Sigmoid colon (tissue), 4 donors: ENCODE data around the gene BBC3.

Source experiments
- CTCF ChIP-seq, 4 experiments: fragments of 450-650 bp in 3 of 4; fragments of 200-600 bp in 1 of 4; IDR thresholded peaks; one replicate each; pipeline ENCODE4 v1.5.1; 2016 to 2019; ENCODE audit warnings: antibody characterized with exemption in 4 of 4, mild to moderate bottlenecking in 3 of 4, moderate library complexity in 2 of 4
- EP300 ChIP-seq, 4 donors: sonication (generic); formaldehyde crosslinking; IDR thresholded peaks; one replicate each; pipeline ENCODE4 v1.6.1; 2017; ENCODE audit warnings: antibody characterized with exemption in 4 of 4
- POLR2A ChIP-seq, 2 donors: fragments of 450-650 bp; IDR thresholded peaks; one replicate each; pipeline ENCODE4 v1.6.1; 2016; ENCODE audit warnings: antibody characterized with exemption in 2 of 2, mild to moderate bottlenecking in 2 of 2, moderate library complexity in 2 of 2
- POLR2AphosphoS5 ChIP-seq, 4 donors: sonication (generic); formaldehyde crosslinking; IDR thresholded peaks; one replicate each; pipeline ENCODE4 v1.6.1; 2017; ENCODE audit warnings: antibody characterized with exemption in 4 of 4

- no peak for TF ChIP-seq CTCF (IDR thresholded peaks at IDR 0.05)
- no peak for TF ChIP-seq POLR2AphosphoS5 (IDR thresholded peaks at IDR 0.05)
- TF ChIP-seq POLR2A (IDR thresholded peaks at IDR 0.05) = no peak
- no peak for TF ChIP-seq EP300 (IDR thresholded peaks at IDR 0.05)
These were observed 21.4 kb downstream of the BBC3 start for GRCh38 chr19:47209319-47210179.
